ENCODE measurements around the gene COQ8B. TPM values are rescaled to one million over a fixed set of nuclear protein-coding genes. Genes with fewer than 3 reads are reported as not detected.
A peak's percentile ranks its signal among the peaks of the same experiment; 100 is the strongest.

The COQ8B gene
- polyA plus RNA-seq, 1 donor (not counting 4 experiments of a cell fraction or from before 2014, with no cell fraction given): 11.0 TPM

GRCh38 chr19:40754611-40755247 lies 38.0 kb upstream of the COQ8B start:
- Histone ChIP-seq H3K36me3 (ENCODE audit: control insufficient read depth in 2 of 2, extremely low read depth in 1 of 2, insufficient read depth in 2 of 2, low read length in 2 of 2) (peaks cover 20 to 50% of the 10 kb centered on the region in 2 experiments), H2AFZ (ENCODE audit: control insufficient read depth, low read length) (no peak overlapping the region), H3K27me3 (ENCODE audit: control insufficient read depth, extremely low read depth, insufficient read depth, low read length) (no peaks in the 10 kb centered on the region), H3K4me3 (ENCODE audit: control insufficient read depth in 2 of 3, extremely low read depth in 1 of 3, insufficient read depth in 2 of 3, low read depth in 1 of 3, low read length in 3 of 3) (no peak overlapping the region), H4K20me1 (ENCODE audit: control insufficient read depth, extremely low read depth, insufficient read depth, low read length) (peaks cover 19% of the 10 kb centered on the region), H3K4me2 (ENCODE audit: control insufficient read depth, extremely low read depth, insufficient read depth, low read depth, low read length) (peak overlapping the region; percentile 41), H3K27ac (ENCODE audit: control insufficient read depth, insufficient read depth, low read length) (peak overlapping the region; percentile 36), H3K9me3 (ENCODE audit: control insufficient read depth, low read depth, low read length) (no peaks in the 10 kb centered on the region), H3K4me1 (ENCODE audit: control insufficient read depth, extremely low read depth, insufficient read depth, low read length) (peaks cover 34% of the 10 kb centered on the region), H3K9me1 (ENCODE audit: control insufficient read depth, extremely low read depth, insufficient read depth, low read length) (peaks cover 9% of the 10 kb centered on the region), H3K79me2 (ENCODE audit: control insufficient read depth, insufficient read depth, low read length) (peaks cover 77% of the 10 kb centered on the region), H3K9ac (ENCODE audit: control insufficient read depth, extremely low read depth, insufficient read depth, low read length) (peak overlapping the region; percentile 13)
- FAIRE-seq: no peak
- no peak for TF ChIP-seq CTCF (optimal IDR thresholded peaks at IDR 0.05 in 1 of 3, IDR thresholded peaks at IDR 0.05 in 1 of 3, conservative IDR thresholded peaks at IDR 0.05 in 1 of 3; ENCODE audit: extremely low read depth in 1 of 3, insufficient read depth in 2 of 3, low read length in 3 of 3)
- no peak for TF ChIP-seq EZH2 (IDR thresholded peaks at IDR 0.05; ENCODE audit: low read length)
- no peak for DNase-seq (ENCODE audit: low read depth, low spot score)
- dilution Hi-C loops (cut with MboI; ENCODE audit: extremely low pct_ligation_motif_present, low sequenced_read_pairs): no loop called here

DNA sequence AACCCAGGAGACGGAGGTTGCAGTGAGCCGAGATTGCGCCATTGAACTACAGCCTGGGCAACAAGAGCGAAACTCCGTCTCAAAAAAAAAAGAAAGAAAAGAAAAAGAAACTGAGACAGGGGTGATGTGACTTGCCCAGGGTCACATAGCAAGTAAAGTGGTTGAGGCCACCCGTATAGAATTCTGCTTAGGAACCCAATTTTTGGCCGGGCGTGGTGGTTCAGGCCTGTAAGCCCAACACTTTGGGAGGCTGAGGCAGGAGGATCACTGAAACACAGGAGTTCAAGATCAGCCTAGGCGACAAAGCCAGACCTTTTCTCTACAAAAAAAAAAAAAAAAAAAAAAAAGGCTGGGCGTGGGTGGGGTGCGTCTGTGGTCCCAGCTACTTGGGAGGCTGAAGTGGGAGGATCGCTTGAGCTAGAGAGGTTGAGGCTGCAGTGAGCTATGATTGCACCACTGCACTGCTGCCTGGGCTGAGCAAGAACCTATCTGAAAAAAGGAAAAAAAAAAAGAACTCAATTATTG lies 35.6 kb upstream of the COQ8B start:
- H3K9me1 ChIP-seq (ENCODE audit: control insufficient read depth, extremely low read depth, insufficient read depth, low read length): peaks cover 9% of the 10 kb centered on the region
- H3K79me2 ChIP-seq (ENCODE audit: control insufficient read depth, insufficient read depth, low read length): peaks cover 60% of the 10 kb centered on the region
- H4K20me1 ChIP-seq (ENCODE audit: control insufficient read depth, extremely low read depth, insufficient read depth, low read length): peaks cover 17% of the 10 kb centered on the region
- peak overlapping the region; percentile 54 to 100 (median 99) for H3K4me3 ChIP-seq (ENCODE audit: control insufficient read depth in 2 of 3, extremely low read depth in 1 of 3, insufficient read depth in 2 of 3, low read depth in 1 of 3, low read length in 3 of 3)
- H2AFZ ChIP-seq (ENCODE audit: control insufficient read depth, low read length): no peak overlapping the region
- H3K9ac ChIP-seq (ENCODE audit: control insufficient read depth, extremely low read depth, insufficient read depth, low read length): peak overlapping the region; percentile 100
- dilution Hi-C loops (cut with MboI; ENCODE audit: extremely low pct_ligation_motif_present, low sequenced_read_pairs): no loop called here
- H3K4me1 ChIP-seq (ENCODE audit: control insufficient read depth, extremely low read depth, insufficient read depth, low read length): peaks cover 42% of the 10 kb centered on the region
- peak overlapping the region; percentile 85 for H3K4me2 ChIP-seq (ENCODE audit: control insufficient read depth, extremely low read depth, insufficient read depth, low read depth, low read length)
- TF ChIP-seq EZH2 (IDR thresholded peaks at IDR 0.05; ENCODE audit: low read length) (no peak), CTCF (optimal IDR thresholded peaks at IDR 0.05 in 1 of 3, IDR thresholded peaks at IDR 0.05 in 1 of 3, conservative IDR thresholded peaks at IDR 0.05 in 1 of 3; ENCODE audit: extremely low read depth in 1 of 3, insufficient read depth in 2 of 3, low read length in 3 of 3) (no peak)
- H3K9me3 ChIP-seq (ENCODE audit: control insufficient read depth, low read depth, low read length): no peaks in the 10 kb centered on the region
- H3K27ac ChIP-seq (ENCODE audit: control insufficient read depth, insufficient read depth, low read length): peak overlapping the region; percentile 99
- peaks cover 6 to 35% of the 10 kb centered on the region in 2 experiments for H3K36me3 ChIP-seq (ENCODE audit: control insufficient read depth in 2 of 2, extremely low read depth in 1 of 2, insufficient read depth in 2 of 2, low read length in 2 of 2)
- no peaks in the 10 kb centered on the region for H3K27me3 ChIP-seq (ENCODE audit: control insufficient read depth, extremely low read depth, insufficient read depth, low read length)
- DNase-seq (ENCODE audit: low read depth, low spot score) (no peak), FAIRE-seq (no peak)

All from keratinocyte (primary cell).